ENCODE data around the gene SKI.

Gene SKI

GRCh38 chr1:2345297-2346075, 117.4 kb downstream of the SKI start:
- no peak for DNase-seq

- DNase-seq = no peak
Measured at GRCh38 chr1:2346691-2347408, 118.7 kb downstream of the SKI start.

GRCh38 chr1:2347409-2347785, 119.3 kb downstream of the SKI start:
- DNase-seq = no peak

GRCh38 chr1:2347896-2348295, 119.8 kb downstream of the SKI start:
- DNase-seq = no peak

- DNase-seq = no peak
Measured at GRCh38 chr1:2348346-2349325, 120.5 kb downstream of the SKI start.

GRCh38 chr1:2349806-2350205, 121.7 kb downstream of the SKI start:
- no peak for DNase-seq

GRCh38 chr1:2350501-2350900, 122.4 kb downstream of the SKI start:
- no peak for DNase-seq

- DNase-seq = no peak
Measured at GRCh38 chr1:2350911-2351655, 123.0 kb downstream of the SKI start.

- DNase-seq = no peak
Measured at GRCh38 chr1:2351723-2352122, 123.6 kb downstream of the SKI start.

- no peak for DNase-seq
Measured at GRCh38 chr1:2352341-2352896, 124.3 kb downstream of the SKI start.

GRCh38 chr1:2352897-2353550, 124.9 kb downstream of the SKI start:
- no peak for DNase-seq

- DNase-seq = no peak
Measured at GRCh38 chr1:2353551-2354438, 125.7 kb downstream of the SKI start.

GRCh38 chr1:2354511-2355372, 126.6 kb downstream of the SKI start:
- DNase-seq = no peak

GRCh38 chr1:2355373-2356261, 127.5 kb downstream of the SKI start:
- no peak for DNase-seq

GRCh38 chr1:2356401-2356800, 128.3 kb downstream of the SKI start:
- no peak for DNase-seq

GRCh38 chr1:2356911-2357845, 129.1 kb downstream of the SKI start:
- no peak for DNase-seq

GRCh38 chr1:2358072-2358471, 130.0 kb downstream of the SKI start:
- DNase-seq = no peak

All from activated CD4-positive, CD25-positive, alpha-beta regulatory T cell (primary cell).